ENCODE data around the gene RASSF1.
A peak's percentile ranks its signal among the peaks of the same experiment; 100 is the strongest.

GRCh38 chr3:50388016-50388719 is 47.5 kb upstream of the RASSF1 start:
- TF ChIP-seq CTCF (conservative IDR thresholded peaks at IDR 0.05; ENCODE audit: low read depth, low read length) (peak; percentile 54), EZH2phosphoT487 (IDR thresholded peaks at IDR 0.05; ENCODE audit: borderline replicate concordance, low read length) (no peak), EZH2 (IDR thresholded peaks at IDR 0.05; ENCODE audit: low read length, unreplicated experiment) (no peak)

Measured in PC-3 (cell line).